Islet of Langerhans (tissue), 1 donor: ENCODE data around the gene ZSCAN9.

Experiments used
- FAIRE-seq: peaks from one replicate; lab custom pipeline; 2011; peaks lifted over from hg19 to GRCh38; lab: Jason Lieb, UNC

ZSCAN9 gene

GRCh38 chr6:28225056-28225834 is at the start of gene ZSCAN9:
ZSCAN9 (plus strand) TSS chr6:28225275; CDS start chr6:28227085, 1,810 bp downstream.
- FAIRE-seq, result no peak

GRCh38 chr6:28176373-28176772 is 48.7 kb upstream of the ZSCAN9 start:
- FAIRE-seq, result no peak

GRCh38 chr6:28182255-28182654 is 42.8 kb upstream of the ZSCAN9 start:
- no peak for FAIRE-seq

GRCh38 chr6:28188111-28188979 is 36.7 kb upstream of the ZSCAN9 start:
- no peak for FAIRE-seq

GRCh38 chr6:28200020-28200419 is 25.1 kb upstream of the ZSCAN9 start:
- no peak for FAIRE-seq

- no peak for FAIRE-seq
Observed at GRCh38 chr6:28203201-28203600, 21.9 kb upstream of the ZSCAN9 start.

- no peak for FAIRE-seq
Observed at GRCh38 chr6:28205879-28206278, 19.2 kb upstream of the ZSCAN9 start.

- no peak for FAIRE-seq
Observed at GRCh38 chr6:28206527-28206926, 18.5 kb upstream of the ZSCAN9 start.

- no peak for FAIRE-seq
Observed at GRCh38 chr6:28206928-28207509, 18.1 kb upstream of the ZSCAN9 start.

- FAIRE-seq, result no peak
Observed at GRCh38 chr6:28207510-28208110, 17.5 kb upstream of the ZSCAN9 start.

GRCh38 chr6:28208111-28208659 is 16.9 kb upstream of the ZSCAN9 start:
- no peak for FAIRE-seq

GRCh38 chr6:28209753-28210535 is 15.1 kb upstream of the ZSCAN9 start:
- no peak for FAIRE-seq

- no peak for FAIRE-seq
Observed at GRCh38 chr6:28211840-28212509, 13.1 kb upstream of the ZSCAN9 start.

GRCh38 chr6:28212510-28213212 is 12.4 kb upstream of the ZSCAN9 start:
- no peak for FAIRE-seq

GRCh38 chr6:28213213-28213523 is 11.9 kb upstream of the ZSCAN9 start:
- no peak for FAIRE-seq

- FAIRE-seq, result no peak
Observed at GRCh38 chr6:28215425-28215824, 9.7 kb upstream of the ZSCAN9 start.

GRCh38 chr6:28217890-28218289 is 7.2 kb upstream of the ZSCAN9 start:
- no peak for FAIRE-seq

GRCh38 chr6:28218312-28219248 is 6.5 kb upstream of the ZSCAN9 start:
- FAIRE-seq, result no peak
